ENCODE measurements around the gene SMYD3.

The SMYD3 gene

DNA sequence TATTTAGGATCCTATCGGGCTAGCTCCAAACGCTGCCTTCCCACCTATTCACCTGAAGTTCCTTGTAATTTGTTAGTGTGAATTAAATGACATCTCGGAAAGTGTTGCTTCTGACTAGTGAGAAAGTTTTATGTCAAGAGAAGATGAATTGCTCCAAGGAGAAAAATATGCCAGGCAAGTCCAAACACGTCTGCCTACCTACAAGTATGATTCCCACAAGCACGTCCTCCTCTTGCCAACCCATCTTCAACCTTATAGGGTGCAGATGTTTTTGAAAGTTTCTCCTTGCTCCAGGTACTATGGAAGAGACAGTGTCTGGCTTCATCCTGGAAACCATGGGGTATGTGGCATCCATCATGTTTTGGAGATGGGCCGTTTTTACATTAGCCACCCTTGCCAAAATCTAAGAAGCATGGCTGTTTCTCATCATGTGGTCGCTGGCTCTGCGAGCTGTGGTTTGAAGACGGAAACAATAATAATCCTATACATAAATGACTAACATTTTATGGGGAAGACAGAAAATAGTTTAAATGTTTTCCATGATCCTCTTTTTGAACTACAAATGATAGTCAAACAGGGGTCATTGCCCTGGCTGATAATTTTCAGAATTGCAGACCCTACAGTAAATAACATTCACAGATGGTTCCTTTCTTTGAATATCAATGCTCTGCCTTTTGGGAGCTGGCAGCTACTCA, 505.8 kb downstream of the SMYD3 start:
- no peak overlapping the region for H3K4me3 ChIP-seq (ENCODE audit: low read depth, low read length)
- no peak for DNase-seq (ENCODE audit: low read depth)

DNA sequence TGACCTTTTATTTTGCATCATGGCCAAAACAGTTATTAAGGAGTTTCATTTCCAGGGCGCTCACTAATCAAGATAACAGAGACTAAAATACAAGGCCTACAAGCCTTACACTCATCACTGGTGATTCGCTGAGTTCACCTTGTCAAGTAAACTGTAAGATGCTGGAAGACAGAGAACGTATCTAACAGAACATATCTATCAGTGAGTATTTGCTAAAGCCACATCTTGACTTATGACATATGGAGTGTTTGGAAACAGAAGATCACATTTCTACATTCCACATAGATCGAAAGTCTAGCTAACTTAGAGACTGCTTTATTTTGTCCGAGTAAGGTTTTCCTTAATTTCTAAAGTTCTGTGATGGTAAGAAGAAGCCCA, 506.5 kb downstream of the SMYD3 start:
- no peak for DNase-seq (ENCODE audit: low read depth)
- no peak overlapping the region for H3K4me3 ChIP-seq (ENCODE audit: low read depth, low read length)

DNA sequence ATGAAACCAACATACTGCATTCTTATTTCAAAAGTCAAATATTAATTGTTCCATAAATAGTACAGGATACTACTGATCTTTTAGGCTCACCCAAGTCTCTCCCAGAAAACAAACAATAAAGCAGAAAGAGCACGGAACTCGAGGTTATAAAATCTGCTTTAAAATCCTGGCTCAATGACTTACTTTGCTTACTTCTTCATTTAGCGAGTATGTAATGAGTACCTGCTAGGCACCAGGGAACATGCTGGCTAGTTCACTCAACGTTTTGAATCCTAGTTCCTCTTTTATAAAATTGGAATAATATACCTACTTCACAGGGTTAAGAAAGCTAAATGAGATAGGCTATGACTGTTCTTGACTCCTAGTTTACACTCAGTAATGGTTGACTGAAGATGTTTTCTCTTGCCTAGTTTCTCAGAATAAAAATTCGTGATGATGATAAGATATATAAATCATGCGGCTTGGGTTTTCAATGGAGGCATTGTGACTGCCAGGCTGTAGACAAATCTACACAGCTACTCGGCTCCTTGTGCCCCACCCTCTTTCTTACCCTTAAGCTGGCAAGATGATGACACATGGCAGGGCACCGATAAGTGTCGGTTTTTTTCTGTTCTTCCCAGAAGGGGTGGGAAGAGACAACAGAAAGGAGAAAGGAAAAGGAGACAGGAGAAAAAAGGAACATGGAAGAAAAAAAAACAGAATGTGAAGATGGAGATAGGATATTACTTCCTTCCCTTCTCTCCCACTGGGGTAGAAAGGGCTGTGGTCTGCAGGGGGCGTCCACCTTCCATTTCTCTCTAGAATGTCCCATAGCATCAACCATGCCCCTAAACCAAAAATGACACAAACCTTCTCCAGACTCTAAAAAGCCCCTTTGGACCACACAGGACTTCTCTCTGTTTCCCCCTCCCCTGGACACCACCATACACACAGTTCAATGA, 507.1 kb downstream of the SMYD3 start:
- no peak overlapping the region for H3K4me3 ChIP-seq (ENCODE audit: low read depth, low read length)
- no peak for DNase-seq (ENCODE audit: low read depth)

DNA sequence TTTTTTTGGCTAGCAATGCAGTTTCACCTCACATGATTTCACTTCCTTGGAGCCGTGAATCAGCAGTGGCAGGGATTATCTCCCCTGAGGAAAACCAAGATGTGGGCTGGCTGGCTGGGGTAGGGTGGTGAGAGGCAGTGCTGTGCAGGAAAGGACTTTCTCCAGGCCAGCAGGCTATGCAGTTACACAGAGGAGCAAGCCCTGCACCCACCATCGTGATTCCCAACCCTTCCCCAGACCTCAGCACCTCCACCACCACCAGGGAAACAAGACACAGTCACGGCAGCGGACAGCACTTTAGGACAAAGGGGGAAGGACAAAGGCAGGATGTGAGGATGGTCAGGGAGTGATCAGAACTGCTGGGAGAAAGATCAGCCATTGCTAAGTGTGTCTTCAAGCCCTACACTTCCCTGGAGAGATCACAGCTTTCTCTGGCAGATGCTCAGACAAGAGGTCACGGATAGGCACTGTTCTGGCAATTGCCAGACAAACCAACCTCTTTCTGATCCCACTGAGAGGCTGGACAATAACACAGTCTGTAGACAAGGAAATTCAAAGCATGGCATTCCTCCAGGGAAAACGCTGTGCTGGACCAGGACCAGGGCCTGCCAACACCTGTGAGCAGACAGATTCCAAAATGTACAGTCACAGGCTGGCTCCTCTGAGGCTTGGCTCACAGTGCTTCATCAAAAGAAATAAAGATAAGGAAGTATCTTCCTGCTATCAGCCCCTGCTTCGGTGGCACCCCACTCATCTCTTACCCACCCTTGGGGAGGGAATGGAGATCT, 509.4 kb downstream of the SMYD3 start:
- H3K4me3 ChIP-seq (ENCODE audit: low read depth, low read length): no peak overlapping the region
- no peak for DNase-seq (ENCODE audit: low read depth)

DNA sequence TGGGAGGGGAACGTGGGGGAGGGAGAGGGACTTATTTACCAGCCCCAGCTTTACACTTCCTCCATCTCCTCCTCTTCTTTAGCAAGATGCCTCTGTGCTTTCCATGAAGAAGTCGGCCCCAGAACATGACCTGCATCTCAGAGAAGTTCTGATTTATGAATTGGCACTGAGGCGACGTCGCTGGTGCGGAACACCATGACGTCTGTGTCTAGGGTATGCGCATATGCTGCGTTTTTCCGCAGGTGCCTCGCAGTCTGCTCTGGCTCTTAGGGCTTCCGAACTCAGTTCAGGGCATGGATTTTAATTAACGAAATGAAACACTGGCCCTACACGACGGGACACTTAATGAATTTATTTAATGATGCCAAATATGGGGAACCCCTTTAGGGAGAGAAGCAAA, 510.3 kb downstream of the SMYD3 start:
- no peak overlapping the region for H3K4me3 ChIP-seq (ENCODE audit: low read depth, low read length)
- no peak for DNase-seq (ENCODE audit: low read depth)

DNA sequence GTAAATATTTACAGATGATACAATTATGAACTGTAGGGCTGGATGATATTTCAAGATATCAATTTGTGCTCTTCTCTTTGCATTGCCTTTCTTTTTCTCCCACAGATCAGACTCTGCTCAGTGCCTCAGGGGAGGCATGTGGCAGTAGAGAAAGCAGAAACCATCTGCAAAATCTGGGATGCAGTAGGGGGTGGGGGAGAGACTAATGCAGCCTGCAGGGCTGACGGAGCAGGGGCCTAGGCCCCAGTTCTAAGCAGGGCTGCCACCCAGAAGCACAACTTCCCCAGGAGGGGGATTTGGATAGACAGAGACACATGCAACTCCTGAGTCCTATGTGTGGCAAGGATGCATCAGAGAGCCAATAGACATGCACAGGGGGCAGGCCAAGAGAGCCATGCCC, 511.6 kb downstream of the SMYD3 start:
- DNase-seq (ENCODE audit: low read depth): no peak
- H3K4me3 ChIP-seq (ENCODE audit: low read depth, low read length): no peak overlapping the region

DNA sequence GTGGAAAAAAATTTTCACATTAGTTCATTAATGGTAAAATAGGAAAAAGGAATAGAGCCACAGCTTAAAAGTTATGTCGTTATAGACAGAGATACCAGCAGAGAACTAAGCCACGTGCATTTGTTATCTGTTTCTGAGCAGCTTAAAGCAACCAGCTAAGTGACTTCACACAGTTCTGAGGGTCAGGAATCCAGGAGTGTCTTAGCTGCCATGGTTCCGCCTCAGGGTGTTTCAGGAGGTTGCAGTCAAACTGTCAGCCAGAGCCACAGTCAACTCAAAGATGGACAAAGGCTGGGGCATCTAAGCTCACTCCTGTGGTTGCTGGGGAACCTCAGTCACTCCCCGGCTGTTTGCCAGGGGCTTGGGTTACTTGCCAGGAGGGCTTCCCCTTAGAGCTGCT, 515.8 kb downstream of the SMYD3 start:
- no peak overlapping the region for H3K4me3 ChIP-seq (ENCODE audit: low read depth, low read length)
- DNase-seq (ENCODE audit: low read depth): no peak

- no peak for DNase-seq (ENCODE audit: low read depth)
- no peak overlapping the region for H3K4me3 ChIP-seq (ENCODE audit: low read depth, low read length)
These were observed 516.6 kb downstream of the SMYD3 start for GRCh38 chr1:245990315-245991022.

DNA sequence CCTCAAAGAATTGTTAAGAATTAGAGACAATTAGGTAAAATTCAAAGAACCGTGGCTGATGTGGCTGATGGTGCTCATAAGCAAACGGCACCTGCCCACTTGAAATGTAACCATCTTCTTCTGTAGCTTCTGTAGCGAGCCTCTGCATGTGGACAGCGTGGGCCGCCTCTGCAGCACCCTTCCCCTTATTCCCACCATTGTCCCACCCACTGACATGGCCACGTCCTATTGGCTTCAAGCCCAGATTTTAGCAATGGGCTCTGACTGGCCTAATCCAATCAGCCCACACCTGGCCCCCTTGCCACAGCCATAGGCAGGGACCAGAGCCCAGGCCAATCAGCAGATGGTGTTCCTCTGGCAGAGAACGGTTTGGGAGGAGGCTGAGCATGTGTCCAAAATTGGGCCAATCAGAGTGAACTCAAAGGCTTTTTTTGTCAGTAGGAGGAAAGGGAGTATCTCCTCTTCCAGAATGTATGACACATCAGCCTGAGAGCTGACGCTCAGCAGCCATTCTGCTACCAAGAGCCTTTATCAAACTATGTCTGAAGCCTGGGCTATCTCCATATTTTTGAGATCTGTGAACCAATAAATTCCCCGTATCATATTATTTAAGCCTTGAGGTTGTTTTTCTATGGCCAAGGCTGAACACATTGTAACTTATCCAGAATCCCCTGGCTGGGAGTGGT, 518.5 kb downstream of the SMYD3 start:
- DNase-seq (ENCODE audit: low read depth): no peak
- H3K4me3 ChIP-seq (ENCODE audit: low read depth, low read length): no peak overlapping the region

DNA sequence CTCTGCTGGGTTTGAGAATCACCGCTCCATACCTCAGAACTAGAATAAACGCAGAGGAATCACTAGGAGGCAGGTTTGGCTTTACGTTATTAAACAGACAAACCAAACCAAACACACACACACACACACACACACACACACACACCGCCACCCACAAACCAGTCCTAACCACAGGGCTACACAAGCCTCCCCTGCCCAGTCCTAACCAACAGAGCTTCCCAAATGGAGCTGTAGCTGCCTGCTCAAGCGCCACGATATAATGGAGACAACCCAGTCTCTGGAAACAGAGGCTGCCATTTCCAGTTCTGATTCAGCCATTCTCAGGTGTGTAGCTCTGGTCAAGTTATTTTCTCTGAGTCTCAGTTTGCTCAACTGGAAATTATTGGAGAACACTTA, 519.1 kb downstream of the SMYD3 start:
- H3K4me3 ChIP-seq (ENCODE audit: low read depth, low read length): no peak overlapping the region

DNA sequence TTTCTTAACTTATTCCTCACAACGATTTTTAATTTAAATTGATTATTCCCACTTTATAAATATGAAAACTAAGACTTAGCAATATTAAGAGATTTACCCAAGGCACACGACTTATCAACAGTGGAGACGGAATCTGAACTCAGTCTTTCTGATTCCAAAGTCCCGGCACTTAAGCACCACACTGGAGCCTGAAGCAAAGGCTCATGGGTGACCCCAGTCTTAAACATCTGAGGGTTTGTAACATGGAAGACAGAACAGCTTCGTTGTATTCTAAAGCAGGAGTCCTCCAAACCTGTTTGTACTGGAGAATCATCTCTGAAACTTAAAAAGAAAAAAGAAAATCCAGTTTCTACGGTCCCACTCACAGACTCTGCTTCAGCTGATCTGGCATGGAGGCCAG, 519.5 kb downstream of the SMYD3 start:
- no peak overlapping the region for H3K4me3 ChIP-seq (ENCODE audit: low read depth, low read length)
- DNase-seq (ENCODE audit: low read depth): no peak

More for the DNA sequence above, 519.1 kb downstream of the SMYD3 start:
- DNase-seq (ENCODE audit: low read depth): no peak

DNA sequence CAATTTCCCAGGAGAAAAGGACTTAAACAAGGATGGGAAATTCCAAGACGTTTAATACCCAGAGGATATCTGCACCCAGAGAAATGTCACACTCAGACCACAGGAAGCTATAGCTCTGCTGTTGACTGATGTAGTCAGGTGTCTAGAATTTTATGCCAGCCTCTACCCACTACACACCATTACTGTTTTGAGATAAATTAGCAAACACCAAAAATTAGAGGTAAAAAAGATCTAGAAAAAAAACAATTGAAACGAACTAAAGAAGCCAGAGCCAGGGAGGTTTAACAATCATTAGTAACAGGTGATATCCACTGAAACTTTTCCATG, 519.9 kb downstream of the SMYD3 start:
- no peak for DNase-seq (ENCODE audit: low read depth)
- no peak overlapping the region for H3K4me3 ChIP-seq (ENCODE audit: low read depth, low read length)

- no peak overlapping the region for H3K4me3 ChIP-seq (ENCODE audit: low read depth, low read length)
- peak; percentile 81 for DNase-seq (ENCODE audit: low read depth)
These were observed 520.5 kb downstream of the SMYD3 start for GRCh38 chr1:245986404-245987218.

DNA sequence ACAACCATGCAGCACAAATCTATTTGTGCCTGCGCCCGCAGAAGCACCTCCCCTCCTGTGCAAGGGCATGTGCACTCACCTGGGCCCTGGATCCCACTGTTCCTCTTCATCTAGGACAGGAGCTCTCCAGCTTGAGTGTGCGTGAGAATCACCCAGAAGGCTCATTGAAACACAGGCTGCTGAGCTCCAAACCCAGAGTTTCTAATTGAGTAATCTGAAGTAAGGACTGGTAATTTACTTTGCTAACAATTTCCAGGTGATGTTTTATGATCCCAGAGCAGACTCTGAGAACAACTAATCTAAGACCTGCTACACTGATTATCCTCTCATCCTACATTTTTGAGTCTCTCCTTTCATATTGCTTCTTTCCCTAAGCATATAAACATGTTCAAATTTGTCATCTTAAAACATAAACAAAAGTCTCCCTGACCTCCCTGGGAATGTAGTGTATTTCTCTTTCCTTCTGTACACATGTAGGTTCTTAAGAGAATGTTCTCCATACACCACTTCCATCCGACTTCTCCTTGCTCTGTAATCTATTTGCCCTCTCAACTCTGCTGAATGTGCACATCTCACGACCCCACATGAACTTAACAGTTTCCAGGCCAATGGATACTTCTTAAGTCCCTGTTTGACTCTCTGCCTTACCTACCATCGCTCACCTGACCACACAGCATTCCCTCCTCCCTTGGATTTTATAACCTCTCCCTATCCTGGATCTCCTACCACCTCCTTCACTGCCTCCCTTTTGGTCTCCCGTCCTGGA, 522.5 kb downstream of the SMYD3 start:
- no peak overlapping the region for H3K4me3 ChIP-seq (ENCODE audit: low read depth, low read length)
- DNase-seq (ENCODE audit: low read depth): no peak

GRCh38 chr1:245983294-245983967, 523.6 kb downstream of the SMYD3 start:
- no peak overlapping the region for H3K4me3 ChIP-seq (ENCODE audit: low read depth, low read length)
- DNase-seq (ENCODE audit: low read depth): no peak

DNA sequence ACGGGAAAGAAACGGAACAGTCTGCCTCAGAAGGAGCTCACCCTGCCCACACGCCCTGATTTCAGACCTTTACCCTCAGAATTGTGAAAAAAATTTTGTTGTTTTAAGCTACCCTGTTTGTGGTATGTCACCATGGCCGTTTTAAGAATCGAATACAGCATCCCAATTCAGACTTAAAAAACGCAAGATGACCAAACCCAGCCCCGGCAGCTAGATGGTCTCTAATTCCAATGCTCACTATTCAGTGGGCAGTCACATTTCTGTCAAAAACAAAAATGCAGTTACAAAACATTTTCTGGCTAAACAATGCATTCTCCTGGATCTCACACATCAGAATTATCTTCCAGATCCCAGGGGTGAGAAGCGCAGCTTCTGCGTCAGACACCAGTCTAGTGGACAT, 527.5 kb downstream of the SMYD3 start:
- no peak overlapping the region for H3K4me3 ChIP-seq (ENCODE audit: low read depth, low read length)
- DNase-seq (ENCODE audit: low read depth): no peak

DNA sequence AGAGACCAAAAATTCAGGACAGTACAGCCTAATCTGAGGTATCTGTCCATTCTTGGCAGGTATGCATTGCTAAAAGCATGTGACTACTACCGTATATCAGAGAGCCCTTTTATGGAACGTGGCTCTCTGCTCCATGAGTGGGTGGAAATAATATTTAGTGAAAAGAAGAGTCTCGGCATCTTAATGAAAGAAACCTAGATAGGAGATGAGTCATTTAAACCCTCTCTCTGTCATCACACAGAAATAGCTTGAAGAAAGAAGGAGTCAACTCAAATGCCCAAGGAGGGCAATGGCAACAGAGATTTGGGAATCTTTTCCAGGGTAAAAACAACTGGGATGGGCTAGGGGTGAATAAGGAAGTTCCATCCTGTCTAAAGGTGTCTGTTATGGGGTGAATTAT, 528.2 kb downstream of the SMYD3 start:
- no peak for DNase-seq (ENCODE audit: low read depth)
- no peak overlapping the region for H3K4me3 ChIP-seq (ENCODE audit: low read depth, low read length)

Measured in skeletal muscle cell (primary cell).